Measurements from ENCODE around the gene PURA.

GRCh38 chr5:140153905-140154304, 40.0 kb downstream of the PURA start:
- TF ChIP-seq EZH2phosphoT487 (IDR thresholded peaks at IDR 0.05; ENCODE audit: insufficient read depth, low read depth) (no peak), EZH2 (IDR thresholded peaks at IDR 0.05; ENCODE audit: insufficient read depth, poor library complexity, severe bottlenecking) (no peak)

Data from GM23248 (cell line).